ENCODE data around the gene PTCSC3.

The PTCSC3 gene

GRCh38 chr14:36177489-36177888 is 967 bp upstream of the PTCSC3 start:
- TF ChIP-seq CTCF (conservative IDR thresholded peaks at IDR 0.05) = no peak
- H3K27ac ChIP-seq = no peak overlapping the region

- H3K27ac ChIP-seq = no peak overlapping the region
- TF ChIP-seq CTCF (conservative IDR thresholded peaks at IDR 0.05) = no peak
Measured at GRCh38 chr14:36174767-36175424, 1.6 kb downstream of the PTCSC3 start.

DNA sequence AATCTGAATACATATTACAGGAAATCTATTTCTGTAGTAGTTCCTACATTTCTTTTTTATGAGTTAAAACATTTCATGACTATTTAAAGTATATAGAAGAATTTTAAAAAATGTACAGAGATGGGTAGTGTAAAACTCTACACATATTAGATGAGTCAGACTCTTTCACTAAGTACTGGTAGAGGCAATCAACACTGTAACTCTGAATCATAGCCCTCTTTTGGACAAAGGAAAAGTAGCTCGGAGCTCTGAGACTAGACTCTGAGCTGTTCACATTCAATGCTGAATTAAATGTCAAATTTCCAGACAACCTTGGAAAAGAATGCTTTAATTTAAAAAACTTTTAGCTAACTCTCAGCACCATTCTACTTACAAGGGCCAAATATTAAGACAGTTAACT is 3.4 kb downstream of the PTCSC3 start:
- H3K27ac ChIP-seq = no peak overlapping the region
- no peak for TF ChIP-seq CTCF (conservative IDR thresholded peaks at IDR 0.05)

- H3K27ac ChIP-seq = no peak overlapping the region
- no peak for TF ChIP-seq CTCF (conservative IDR thresholded peaks at IDR 0.05)
Measured at GRCh38 chr14:36171607-36172006, 4.9 kb downstream of the PTCSC3 start.

GRCh38 chr14:36167431-36167830 is 9.1 kb downstream of the PTCSC3 start:
- no peak for TF ChIP-seq CTCF (conservative IDR thresholded peaks at IDR 0.05)
- H3K27ac ChIP-seq = no peak overlapping the region

DNA sequence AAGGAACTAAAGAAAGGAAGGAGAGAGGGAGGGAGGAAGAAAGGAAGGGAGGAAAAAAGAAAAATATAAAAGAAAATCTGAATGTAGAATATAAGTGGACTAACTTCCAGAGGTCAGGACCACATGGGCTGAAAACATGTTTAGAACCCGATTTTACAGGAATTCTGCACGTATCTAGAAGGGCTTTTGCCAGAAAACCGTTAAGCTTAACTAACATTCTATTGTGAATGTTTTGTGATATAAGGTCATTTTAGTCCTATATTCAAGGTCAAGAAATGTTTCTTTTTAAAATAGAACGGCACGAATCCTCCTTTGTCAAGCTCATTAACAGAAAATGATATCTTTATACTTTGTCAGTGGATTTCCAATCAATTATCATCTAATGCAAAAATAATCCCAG is 13.1 kb downstream of the PTCSC3 start:
- H3K27ac ChIP-seq = no peak overlapping the region
- TF ChIP-seq CTCF (conservative IDR thresholded peaks at IDR 0.05) = no peak

GRCh38 chr14:36162267-36162666 is 14.3 kb downstream of the PTCSC3 start:
- no peak overlapping the region for H3K27ac ChIP-seq
- no peak for TF ChIP-seq CTCF (conservative IDR thresholded peaks at IDR 0.05)

Data from VCaP (cell line).